GM12874 (cell line): ENCODE measurements around the gene UNC13C.

Experiments used
- TF ChIP-seq, protein P1 (sequence below): IDR thresholded peaks from 2 replicates; pipeline ENCODE4 v1.5.1; 2011; ENCODE audit warnings: low read depth, mild to moderate bottlenecking, control low read depth, low read length, moderate library complexity; ENCODE audit not compliant: insufficient read depth

The UNC13C gene

DNA sequence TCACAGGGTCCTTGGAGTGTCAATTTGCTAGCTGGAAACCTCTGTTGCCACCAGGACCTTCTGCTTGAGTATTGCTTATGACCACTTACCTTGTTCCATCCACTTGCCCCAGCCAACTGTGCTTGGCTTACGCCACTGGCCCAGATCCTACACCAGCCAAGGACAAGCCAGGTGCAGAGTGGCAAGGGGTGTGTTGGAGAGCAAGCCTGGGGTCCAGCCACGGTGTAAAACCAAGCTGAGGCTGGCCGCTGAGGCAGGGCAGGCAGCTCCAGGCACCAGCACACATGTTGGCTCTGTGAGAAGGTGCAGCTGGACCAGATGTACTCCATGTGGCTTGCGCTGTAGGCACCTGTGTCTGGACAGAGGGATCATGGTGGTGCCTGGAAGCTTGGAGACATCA, 248.2 kb downstream of the UNC13C start:
- TF ChIP-seq, protein P1, sequence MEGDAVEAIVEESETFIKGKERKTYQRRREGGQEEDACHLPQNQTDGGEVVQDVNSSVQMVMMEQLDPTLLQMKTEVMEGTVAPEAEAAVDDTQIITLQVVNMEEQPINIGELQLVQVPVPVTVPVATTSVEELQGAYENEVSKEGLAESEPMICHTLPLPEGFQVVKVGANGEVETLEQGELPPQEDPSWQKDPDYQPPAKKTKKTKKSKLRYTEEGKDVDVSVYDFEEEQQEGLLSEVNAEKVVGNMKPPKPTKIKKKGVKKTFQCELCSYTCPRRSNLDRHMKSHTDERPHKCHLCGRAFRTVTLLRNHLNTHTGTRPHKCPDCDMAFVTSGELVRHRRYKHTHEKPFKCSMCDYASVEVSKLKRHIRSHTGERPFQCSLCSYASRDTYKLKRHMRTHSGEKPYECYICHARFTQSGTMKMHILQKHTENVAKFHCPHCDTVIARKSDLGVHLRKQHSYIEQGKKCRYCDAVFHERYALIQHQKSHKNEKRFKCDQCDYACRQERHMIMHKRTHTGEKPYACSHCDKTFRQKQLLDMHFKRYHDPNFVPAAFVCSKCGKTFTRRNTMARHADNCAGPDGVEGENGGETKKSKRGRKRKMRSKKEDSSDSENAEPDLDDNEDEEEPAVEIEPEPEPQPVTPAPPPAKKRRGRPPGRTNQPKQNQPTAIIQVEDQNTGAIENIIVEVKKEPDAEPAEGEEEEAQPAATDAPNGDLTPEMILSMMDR, result no peak

DNA sequence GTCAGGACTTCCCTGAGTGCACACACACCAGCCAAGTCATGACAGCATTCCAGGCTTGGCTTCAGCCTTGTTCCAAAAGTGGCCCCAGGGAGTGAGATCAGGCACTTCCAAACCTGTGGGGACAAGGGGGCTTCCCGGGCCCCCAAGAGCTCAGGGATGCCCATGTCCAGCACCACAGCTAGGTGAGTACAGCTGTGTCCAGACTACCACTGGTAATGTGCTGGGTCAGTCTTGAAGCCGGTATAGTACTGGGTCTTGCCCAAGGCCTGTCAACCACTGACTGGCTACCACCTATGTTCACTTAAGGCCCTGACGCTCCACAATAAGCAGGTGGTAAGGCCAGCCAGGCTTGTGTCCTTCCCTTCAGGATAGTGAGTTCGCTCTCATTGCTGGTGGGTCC, 249.3 kb downstream of the UNC13C start:
- TF ChIP-seq, protein P1, result no peak

DNA sequence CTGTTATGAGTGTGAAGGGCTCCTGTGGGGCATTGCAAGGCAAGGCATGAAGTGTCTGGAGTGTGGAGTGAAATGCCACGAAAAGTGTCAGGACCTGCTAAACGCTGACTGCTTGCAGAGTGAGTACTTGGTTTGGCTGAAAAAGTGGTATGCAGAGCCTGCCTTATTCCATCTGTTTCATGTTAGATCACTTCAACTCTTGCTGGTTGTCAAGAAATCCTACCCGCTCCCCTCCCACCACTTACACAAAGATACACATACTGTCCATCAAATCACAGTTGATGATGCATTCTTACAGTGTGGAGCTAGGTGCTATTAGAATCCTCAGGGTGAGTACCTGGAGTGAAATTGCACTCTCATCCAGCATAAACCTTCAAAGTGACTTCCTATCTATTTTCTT, 272.1 kb downstream of the UNC13C start:
- TF ChIP-seq, protein P1, result no peak

DNA sequence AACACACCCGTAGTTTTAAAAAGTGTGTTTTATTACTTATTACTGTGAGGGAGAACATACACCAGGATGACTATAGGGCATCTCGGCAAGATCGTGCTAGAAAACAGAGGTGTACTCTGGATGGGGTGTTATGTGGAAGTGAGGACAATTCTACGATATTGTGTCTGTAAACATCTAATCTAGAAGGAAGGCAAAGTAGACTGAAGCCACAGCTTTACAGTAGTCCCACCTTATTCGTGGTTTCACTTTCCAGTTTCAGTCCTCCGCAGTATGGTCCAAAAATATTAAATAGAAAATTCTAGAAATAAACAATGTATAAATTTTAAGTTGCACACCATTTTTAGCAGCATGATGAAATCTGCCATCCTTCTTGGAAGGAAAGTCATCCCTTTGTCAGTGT, 277.9 kb downstream of the UNC13C start:
- TF ChIP-seq, protein P1, result no peak

DNA sequence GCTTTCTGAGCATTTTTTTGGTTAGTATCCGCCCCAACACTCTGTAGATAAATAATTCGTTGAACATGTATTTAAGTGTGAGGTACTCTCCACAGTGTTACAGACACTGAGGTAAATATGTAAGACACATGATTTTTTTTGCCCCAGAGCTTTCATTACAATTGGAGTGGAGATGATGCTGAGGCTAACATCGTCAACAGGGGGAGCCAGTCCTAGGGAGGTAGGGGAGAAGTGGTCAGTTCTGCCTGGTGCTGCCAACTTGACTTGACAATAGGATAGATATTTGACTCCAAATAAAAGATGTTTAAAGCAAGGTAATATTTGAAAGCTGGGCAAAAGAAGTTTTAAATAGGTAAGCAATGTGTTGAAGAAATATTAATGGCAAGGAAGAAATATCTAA, 295.7 kb downstream of the UNC13C start:
- TF ChIP-seq, protein P1, result peak; percentile 19; the same call in 1 of the 2 replicates

DNA sequence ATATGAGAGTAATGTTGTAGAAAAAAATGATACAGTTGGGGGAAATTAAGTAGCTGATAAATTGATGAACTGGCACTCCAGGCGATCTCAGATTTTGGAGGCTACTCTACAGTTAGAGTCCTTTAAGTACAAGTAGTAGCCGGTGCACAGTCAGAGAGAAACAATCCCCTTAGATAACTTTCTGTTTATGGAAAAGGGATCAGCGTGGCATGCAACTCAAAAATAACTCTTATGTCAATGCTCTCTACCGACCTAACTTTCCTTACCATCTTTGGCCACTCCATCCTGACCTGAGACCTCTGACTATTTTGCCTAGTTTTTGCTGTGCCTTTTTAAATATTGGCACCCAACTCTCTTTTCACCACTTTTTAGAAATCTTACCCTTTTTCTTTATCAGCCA, 299.6 kb downstream of the UNC13C start:
- TF ChIP-seq, protein P1, result no peak

DNA sequence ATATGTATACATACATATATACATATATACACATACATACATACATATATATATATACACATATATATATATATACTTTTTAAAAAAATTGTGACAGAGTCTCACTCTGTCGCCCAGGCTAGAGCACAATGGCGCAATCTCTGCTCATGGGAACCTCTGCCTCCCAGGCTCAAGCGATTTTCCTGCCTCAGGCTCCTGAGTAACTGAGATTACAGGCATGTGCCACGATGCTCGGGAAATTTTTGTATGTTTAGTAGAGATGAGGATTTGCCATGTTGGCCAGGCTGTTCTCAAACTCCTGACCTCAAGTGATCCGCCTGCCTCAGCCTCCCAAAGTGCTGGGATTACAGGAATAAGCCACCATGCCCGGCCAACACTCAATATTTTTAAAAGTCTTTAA, 302.5 kb downstream of the UNC13C start:
- TF ChIP-seq, protein P1, result no peak
